GM21423 (cell line): ENCODE results near the gene PHF2.

Experiments
- ATAC-seq: cut with Tn5 transposase; IDR thresholded peaks from one replicate; pipeline ENCODE4 v1.9.1; 2021; ENCODE audit warnings: mild to moderate bottlenecking, moderate library complexity; ENCODE audit not compliant: unreplicated experiment

The PHF2 gene

DNA sequence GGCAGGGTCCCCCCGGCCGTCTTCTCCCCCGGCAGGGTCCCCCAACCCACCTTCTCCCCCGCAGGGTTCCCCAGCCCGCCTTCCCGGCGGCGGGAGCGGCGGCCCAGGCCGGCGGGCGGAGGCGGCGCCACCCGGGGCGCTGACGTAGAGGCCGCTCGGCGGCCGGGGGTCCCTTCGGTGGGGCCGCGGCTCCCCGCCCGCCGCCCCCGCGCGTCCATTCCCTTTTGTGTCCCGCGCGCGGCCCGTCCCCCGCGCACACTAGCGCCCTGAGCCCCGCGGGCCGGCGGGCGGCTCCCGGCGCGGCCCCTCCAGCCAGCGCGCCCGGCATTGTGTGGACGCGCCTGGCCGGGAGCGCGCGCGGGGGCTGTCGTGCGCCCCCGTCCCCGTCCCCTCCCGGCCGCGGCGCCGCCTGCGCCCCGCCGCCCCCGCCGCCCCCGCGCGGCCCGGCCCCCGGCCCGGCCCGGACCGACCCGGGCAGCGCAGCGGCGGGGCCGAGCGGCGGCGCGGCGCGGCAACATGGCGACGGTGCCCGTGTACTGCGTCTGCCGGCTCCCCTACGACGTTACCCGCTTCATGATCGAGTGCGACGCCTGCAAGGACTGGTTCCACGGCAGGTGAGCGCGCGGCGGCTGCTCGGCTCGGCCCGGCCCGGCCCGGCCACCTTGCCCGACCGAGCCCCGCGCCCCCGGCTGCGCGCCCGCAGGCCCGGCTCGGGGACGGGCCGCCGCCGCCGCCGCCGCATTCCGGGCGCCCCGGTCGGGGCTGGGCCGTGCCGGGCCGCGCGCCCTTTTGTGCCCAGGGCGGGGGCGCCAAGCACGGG is at the start of gene PHF2:
PHF2 (plus strand) TSS at position 327 of the 820 bp plus-strand sequence; CDS start at position 517, 190 bp downstream.
- ATAC-seq = no peak

DNA sequence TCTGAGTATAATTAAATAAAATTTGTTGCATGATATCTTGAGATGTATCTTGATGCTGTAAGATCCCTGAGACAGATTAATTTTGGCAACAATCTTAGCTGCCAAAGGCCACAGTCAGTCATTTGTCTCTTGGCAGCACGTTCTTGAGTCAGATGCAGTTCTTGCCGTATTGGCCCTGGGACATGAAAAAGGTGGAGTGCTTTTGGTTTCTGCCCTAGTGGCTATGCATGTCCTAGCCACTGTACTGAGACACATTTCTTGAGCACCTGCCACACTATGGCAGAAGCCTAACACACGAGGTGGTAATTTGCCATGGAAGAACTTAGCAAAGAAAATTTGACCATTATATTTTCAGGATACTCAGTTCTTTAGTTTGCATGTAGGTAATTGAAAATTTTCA is 45.0 kb upstream of the PHF2 start:
- ATAC-seq = no peak

DNA sequence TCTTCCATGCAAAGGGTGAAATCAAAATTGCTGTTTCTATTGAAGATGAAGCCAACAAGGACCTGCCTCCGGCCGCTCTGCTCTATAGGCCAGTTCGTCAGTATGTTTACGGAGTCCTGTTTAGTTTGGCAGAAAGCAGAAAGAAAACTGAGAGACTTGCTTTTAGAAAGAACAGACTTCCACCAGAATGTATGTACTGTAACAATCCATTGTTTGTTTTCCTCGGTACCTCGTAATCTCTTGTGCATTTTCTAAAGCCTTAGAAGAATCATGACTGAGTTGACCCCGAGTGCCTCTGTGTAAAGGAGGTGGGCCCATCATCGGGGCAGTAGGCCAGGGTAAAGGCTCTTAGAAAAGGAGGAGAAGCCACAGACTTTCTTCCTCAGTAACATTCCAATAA is 44.2 kb upstream of the PHF2 start:
- ATAC-seq = no peak

DNA sequence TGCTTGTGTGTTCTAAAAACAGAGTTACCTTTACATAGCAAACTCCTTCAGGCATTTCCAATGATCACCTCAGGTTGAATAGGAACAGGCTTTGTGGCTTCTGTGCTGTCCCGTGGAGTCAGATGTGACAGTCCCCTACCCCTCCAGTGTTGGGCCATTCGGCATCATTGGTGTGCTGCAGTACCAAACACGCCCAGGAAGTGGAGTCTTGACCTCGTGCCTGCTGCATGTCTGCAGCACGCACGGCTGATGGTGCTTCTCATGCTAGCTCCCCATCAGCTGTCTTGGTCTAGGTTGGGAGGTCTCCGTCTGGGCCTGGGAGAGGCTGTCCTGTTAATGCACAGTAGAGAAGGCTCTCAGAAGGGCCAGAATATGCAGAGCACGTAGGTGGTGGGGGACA is 42.5 kb upstream of the PHF2 start:
- no peak for ATAC-seq

DNA sequence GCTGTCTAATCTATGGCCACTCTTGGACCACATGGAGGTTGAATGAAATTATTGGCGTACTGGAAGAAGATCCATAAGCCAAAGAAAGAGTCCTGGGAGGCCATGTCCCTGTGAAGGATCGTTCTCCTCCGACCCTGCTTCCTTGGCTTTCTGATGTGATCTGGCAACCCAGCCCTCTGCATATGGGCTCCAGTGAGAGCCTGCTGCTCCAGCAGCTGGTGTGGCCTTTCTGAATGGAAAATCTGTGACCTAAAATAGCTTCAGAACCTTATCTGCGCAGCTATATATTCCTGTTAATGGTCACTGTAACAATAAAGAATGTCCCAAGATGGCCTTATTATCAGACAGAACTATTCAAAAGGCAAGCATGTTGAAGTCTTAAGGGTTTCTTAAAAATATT is 40.2 kb upstream of the PHF2 start:
- ATAC-seq = no peak

DNA sequence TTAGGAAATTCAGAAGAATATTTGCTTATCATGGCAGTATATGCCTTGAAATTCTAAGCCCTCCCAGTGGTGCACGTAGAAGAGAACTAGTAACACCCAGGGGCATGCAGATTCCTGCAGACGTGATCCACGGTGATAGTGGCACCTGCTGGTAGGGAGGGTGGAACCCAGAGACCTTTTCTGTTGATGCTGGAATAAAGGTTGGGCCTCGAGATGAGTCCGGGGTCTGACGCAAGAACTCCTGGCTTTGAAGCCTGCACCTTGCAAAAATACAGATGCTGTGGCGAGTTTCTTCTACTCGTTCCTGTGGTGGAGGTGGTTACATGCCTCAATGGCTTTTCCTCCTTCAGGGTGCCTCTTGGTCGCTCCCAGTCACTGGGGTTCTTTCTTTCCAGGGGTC is 39.5 kb upstream of the PHF2 start:
- ATAC-seq = no peak

DNA sequence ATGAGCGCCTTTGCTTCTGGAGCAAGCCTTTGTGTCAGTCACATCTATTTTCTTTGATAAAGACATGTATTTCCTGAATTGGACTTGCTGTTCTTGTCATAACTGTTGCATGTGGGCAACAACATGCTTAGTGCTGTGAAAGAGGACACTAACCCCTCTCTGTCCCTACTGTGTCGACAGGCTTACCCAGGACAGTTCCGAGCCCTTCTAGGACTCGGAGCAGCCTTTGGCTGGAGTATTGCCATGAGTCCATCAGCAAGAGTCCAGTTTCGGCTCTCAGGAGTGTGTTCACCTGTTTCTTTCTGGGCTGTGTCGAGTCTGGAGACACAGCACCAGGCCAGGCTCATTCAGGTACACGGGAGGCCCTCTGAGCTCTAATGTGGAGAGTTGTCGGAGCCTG is 36.1 kb upstream of the PHF2 start:
- no peak for ATAC-seq

DNA sequence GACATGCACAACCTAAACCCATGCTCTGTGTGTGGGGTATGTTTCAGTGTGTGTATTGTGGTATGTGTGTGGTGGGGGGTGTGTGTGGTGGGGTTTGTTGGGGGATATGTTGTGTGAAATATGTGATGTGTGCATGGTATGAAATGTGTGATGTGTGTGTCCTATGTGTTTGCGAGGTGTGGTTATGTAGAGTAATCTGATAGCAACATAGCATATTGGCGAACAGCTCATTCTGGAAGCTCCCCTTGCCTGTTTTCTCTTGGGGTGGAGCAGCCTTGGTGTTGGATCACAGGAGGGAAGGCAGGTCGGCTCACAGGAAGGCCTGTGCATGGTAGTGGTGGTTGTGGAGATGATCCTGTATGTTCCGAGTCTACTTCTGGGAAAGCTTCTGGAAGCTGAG is 35.4 kb upstream of the PHF2 start:
- no peak for ATAC-seq

DNA sequence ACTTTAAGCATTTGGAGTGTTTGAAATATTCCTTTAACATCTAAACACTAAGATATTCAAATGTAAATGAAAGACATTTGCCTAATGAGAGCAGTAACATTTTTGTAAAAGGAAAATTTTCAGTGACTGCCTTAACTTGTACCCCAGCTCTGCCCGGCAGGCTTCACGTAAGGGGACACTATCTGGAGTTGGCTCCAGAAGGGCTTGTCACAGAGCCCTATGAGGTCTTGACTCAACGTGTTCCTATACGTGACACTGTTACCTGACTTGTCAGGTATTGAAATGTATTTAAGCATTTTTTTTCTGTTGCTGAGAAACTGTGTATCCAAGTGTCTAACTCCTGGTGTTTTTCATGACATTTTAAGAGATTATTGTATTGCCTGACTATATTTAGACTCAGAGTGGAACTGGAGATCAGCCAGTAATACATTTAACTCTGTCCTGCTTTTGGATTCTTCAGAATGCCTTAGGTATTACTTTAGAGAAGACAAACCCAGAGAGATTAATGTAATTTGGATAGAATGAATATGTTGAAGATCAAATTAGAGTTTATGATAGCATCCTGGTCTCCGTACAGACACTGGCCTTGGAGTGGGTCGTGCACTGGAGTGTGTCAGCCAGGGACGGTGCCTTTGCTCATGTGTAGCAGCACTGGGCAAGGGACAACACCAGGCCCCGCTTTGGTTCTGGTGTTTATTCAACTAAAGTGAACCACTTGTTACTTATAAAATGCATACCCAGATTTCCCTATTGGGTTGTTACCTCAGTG is 34.6 kb upstream of the PHF2 start:
- no peak for ATAC-seq

DNA sequence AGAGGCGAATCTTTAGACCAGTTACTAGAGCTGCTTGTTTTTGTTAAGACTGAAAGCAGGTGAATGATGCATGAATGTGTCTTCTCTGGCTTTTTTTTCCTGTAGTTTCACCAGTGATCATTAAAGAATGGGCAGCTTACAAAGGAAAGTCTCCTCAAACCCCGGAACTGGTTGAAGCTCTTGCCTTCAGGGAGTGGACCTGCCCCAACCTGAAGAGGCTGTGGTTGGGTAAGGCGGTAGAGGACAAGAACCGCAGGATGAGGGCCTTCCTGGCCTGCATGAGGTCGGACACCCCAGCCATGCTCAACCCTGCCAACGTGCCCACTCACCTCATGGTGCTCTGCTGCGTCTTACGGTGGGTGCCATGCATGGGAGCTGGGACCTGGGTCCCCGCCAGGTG is 33.3 kb upstream of the PHF2 start:
- no peak for ATAC-seq

DNA sequence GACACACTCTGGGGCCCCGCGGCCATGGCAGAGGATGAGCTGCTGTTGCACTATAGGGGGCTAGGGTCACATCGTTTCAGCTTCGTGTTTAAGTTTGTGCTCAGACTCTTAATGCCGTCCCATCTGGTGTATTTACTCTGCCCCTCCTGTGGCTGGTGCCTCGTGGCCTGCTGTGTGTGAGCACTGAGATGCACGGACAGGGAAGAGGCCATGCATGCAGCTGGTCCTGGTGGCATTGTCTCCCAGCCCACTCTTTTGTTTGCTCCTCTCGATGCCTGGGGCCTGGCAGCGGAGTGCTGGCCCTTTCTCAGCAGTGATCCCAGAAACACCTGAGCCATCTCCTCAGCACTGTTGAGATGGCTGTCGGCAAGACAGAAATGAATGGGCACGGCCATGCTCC is 30.0 kb upstream of the PHF2 start:
- ATAC-seq = no peak

DNA sequence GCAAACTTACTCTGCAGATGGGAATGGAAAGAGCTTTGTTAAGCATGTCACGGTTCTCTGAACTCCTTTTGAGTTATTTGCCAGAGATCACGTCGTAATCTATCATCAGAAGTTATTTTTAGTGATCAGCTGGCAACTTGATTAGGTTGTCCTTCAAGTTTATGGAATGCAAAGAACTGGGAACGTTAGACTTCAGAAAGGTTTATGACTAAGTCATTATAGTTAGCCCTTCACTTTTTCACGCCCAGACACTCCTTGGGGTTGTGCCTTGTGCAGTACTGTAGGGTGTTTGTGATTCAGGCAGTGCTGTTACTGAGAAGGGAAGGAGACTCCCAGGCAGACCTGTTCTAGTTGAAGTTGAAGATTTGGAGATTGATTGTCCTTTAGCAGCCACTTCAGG is 26.8 kb upstream of the PHF2 start:
- ATAC-seq = no peak

DNA sequence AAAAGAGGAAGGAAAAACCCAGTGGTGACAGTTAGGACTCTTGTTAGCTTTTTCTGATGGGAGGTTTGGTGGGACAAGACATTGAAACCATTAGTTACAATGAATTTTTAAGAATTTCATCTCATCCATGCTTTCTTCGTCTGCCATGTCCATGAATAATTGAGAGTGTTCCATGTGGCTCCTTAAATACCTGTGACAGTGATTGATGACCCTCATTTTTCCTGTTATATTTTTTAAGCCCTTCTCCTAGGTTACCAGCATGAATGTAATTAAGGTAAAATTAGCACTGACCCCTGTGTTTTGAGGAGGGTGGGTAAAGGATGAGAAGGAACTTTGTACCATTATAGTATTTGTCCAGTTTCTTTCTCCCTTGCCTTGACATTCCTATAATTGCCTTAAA is 23.5 kb upstream of the PHF2 start:
- ATAC-seq = no peak

DNA sequence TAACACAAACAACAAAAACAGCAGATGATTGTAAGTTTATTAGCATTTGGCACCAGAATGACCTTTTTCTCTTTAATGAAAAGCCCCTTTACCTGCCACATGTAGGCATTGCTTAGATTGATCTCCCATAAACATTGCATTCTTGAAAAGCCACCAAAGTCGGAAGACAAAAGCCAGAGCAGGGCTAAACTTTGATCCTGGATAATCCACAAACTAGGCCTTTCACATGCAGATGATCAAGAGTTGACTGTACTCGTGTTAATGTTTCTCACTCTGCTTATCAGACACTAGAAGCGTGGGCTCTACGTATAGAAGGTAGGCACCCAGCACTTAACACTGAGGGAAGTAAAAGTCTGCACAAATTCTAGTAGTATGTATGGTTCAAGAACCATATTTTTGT is 21.0 kb upstream of the PHF2 start:
- ATAC-seq = no peak

DNA sequence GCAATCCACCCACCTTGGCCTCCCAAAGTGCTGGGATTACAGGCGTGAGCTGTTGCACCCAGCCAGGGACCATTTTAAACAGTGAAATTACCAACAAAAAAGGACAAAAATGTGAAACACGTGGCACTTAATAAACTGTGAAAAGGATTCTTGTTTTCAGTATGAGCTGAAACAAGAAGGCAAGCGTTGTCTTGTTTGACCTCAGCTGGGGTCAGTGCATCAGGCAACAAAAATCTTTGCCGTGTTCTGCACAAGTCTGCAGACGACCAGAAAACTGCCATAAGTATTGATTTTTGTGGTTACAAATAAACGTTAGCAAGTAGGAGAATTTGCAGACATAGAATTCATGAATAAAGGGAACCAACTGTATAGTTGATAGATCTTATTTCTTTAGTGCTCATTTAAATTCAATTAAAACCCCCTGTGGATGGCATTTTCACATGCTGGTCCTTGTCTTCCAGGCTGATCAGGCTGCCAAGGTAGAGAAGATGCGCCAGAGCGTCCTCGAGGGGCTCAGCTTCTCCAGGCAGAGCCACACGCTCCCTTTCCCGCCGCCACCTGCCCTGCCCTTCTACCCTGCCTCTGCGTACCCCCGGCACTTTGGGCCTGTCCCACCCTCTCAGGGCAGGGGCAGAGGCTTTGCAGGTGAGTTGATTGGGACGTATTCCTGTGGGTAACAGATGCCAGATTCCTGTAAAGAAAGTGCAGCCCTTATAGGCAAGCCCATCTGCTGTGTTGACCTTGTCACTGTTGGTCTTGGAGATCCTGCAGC is 18.8 kb upstream of the PHF2 start:
- no peak for ATAC-seq

DNA sequence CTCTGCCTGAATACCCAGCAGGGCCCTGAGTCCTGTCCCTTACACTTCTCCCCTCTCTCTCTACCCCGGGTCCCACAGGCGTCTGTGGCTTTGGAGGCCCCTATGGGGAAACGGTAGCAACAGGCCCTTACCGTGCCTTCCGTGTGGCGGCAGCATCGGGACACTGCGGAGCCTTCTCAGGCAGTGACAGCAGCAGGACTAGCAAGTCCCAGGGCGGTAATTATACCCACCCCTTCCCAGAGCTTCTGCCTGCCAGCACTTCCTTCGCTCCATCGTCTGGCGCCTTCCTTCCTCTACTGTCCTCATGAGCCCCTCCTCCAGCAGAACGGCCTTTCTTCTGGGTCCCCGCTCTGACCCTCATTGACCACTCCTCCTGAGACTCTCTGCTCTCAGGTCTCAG is 17.9 kb upstream of the PHF2 start:
- no peak for ATAC-seq

DNA sequence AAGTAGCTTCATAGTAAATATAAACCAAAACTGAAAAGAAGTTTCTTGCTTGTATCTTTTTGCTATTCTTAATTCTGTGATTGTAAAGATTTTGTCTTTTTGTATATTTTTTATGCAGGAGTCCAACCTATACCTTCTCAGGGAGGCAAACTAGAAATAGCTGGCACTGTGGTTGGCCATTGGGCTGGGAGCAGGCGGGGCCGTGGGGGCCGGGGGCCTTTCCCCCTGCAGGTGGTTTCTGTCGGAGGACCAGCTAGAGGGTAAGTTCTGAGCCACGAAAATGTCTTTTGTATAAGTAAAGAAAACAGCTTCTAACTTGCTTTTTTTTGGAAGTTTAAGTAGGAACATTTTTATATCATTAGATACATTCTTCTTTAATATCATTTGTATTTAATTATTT is 15.4 kb upstream of the PHF2 start:
- ATAC-seq = no peak

DNA sequence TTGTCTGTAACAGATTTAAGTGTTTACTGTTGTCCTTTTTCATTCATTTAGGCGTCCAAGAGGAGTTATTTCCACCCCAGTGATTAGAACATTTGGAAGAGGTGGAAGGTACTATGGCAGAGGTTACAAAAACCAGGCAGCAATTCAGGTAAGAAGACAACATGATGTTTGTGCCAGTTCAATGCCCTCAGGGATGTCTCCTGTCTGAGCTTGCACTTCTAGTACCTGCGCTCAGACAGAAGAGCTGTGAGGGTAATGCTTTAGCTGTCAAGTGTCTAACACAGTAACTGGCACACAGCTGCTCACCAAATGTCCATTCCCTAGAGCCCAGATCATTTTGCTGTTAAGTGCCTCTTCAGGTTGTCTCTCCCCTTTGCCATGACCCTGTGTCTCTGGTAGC is 14.2 kb upstream of the PHF2 start:
- no peak for ATAC-seq

DNA sequence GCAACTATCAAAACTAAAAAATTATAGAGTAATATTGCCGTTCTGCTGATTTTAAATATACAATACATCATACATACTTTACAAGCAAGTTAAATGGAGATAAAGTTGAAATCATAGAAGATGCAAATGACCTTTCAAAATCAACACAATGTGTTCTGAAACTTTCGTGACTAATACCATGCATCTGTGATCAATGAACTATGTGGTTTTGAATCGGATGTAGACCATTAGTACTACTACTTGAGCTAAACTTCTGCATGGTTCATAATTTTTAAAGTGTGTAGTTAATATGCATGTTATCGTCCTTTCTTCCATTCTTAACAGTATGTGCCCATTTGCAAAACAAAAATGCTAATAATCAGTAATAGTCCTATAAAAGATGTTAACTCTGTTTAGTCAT is 11.3 kb upstream of the PHF2 start:
- ATAC-seq = no peak

DNA sequence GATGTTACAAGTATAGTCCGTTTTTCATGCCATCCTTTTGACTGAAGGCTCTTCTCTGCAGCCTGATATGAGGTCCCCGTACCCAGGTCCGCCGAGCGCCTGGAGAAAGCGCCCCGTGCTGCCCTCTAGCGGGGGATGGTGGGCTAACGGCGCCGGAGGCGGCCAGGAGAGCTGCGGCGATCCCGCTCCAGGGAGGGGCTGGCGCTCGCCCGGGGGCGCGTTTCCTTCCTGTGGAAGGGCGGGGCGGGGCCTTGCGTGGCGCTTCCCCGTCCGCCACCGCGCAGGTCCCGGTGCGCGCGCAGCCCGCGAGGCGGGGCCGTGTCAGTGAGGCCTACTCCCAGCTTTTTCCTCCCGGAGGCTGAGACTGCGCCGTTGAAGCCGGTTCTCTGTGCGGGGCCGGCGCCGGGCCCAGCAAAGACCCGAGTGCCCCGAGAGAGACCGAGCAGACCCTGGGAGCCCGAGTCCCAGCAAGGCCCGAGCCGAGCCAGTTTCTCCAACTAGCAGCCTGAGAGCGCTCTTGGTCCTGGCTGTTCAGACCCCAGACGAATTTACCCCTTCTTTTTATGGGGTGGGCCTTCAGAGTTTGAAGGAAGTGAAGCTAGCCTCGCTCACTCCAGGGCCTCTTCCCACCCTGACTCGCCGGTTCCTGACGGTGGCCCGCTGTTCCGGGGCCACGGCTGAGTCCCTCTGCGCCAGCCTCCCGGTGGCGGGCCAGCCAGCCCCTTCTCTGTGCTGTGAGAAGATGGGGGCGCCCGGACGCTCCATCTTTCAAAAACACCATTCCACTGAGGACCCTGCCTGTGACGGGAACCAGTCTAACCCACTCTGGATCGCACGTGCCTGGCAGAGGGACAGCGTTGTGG is 9.7 kb upstream of the PHF2 start:
- peak; percentile 93 for ATAC-seq
